WTC11 (cell line): ENCODE measurements around the gene MTSS2. TPM values are rescaled to one million over a fixed set of nuclear protein-coding genes. Genes with fewer than 3 reads are reported as not detected.

Experiments
- ATAC-seq: fragments of 200-7000 bp; cut with Tn5 transposase; 2 replicates; pipeline ENCODE4 v1.10.0; 2021; ENCODE audit warnings: mild to moderate bottlenecking, moderate library complexity
- CTCF ChIA-PET: fragments of 300-600 bp; sonication (Branson Sonifier 250); formaldehyde crosslinking; loops from one replicate; lab custom pipeline; 2021; ENCODE audit warnings: antibody characterized with exemption; lab: Charles Lee
- POLR2A ChIA-PET: fragments of 350-600 bp; sonication (Branson Sonifier 250); formaldehyde crosslinking; loops from one replicate; lab custom pipeline; 2021; ENCODE audit warnings: antibody characterized with exemption; lab: Charles Lee
- DNase-seq: peaks from one replicate; pipeline ENCODE4 v3.0.0; 2021; ENCODE audit warnings: low spot score
- H3K27ac Mint-ChIP-seq: 2 replicates; pipeline ENCODE4 v1.8.0; 2021; ENCODE audit warnings: mixed read lengths
- H3K27me3 Mint-ChIP-seq: 2 replicates; pipeline ENCODE4 v1.8.0; 2021; ENCODE audit warnings: low read depth, mild to moderate bottlenecking, moderate library complexity, mixed read lengths
- H3K36me3 Mint-ChIP-seq: 2 replicates; pipeline ENCODE4 v1.8.0; 2021; ENCODE audit warnings: mixed read lengths
- H3K4me1 Mint-ChIP-seq: 2 replicates; pipeline ENCODE4 v1.8.0; 2022; ENCODE audit warnings: mixed read lengths
- H3K4me3 Mint-ChIP-seq: 2 replicates; pipeline ENCODE4 v1.8.0; 2021; ENCODE audit warnings: mild to moderate bottlenecking, moderate library complexity, mixed read lengths
- H3K9me3 Mint-ChIP-seq: 2 replicates; pipeline ENCODE4 v1.8.0; 2021; ENCODE audit warnings: mixed read lengths
- GABPB1 ChIP-seq: sonication (generic); formaldehyde crosslinking; IDR thresholded peaks from 2 replicates; pipeline ENCODE4 v1.8.1; 2023; ENCODE audit warnings: mild to moderate bottlenecking, missing genetic modification reagents
- GRHL2 ChIP-seq: fragments of 250-450 bp; sonication (Bioruptor Pico); IDR thresholded peaks from 2 replicates; pipeline ENCODE4 v1.8.0; 2022; ENCODE audit warnings: mild to moderate bottlenecking, moderate library complexity; ENCODE audit not compliant: insufficient replicate concordance, severe bottlenecking
- IRF2 ChIP-seq: sonication (generic); formaldehyde crosslinking; IDR thresholded peaks from 2 replicates; pipeline ENCODE4 v1.8.0; 2022; ENCODE audit warnings: low read depth, missing genetic modification reagents, borderline replicate concordance
- JAZF1 ChIP-seq: fragments of 250-450 bp; sonication (Bioruptor Pico); IDR thresholded peaks from 2 replicates; pipeline ENCODE4 v1.9.0; 2021; ENCODE audit warnings: moderate library complexity, mild to moderate bottlenecking, inconsistent platforms
- KAT7 ChIP-seq: sonication (generic); formaldehyde crosslinking; IDR thresholded peaks from 2 replicates; pipeline ENCODE4 v1.8.1; 2023; ENCODE audit warnings: missing genetic modification reagents, mild to moderate bottlenecking, borderline replicate concordance
- MXD4 ChIP-seq: fragments of 250-450 bp; sonication (Bioruptor Pico); IDR thresholded peaks from 2 replicates; pipeline ENCODE4 v1.8.0; 2021; ENCODE audit warnings: mild to moderate bottlenecking, moderate library complexity, borderline replicate concordance
- NFE2L1 ChIP-seq: sonication (generic); formaldehyde crosslinking; IDR thresholded peaks from 2 replicates; pipeline ENCODE4 v1.8.1; 2023; ENCODE audit warnings: missing genetic modification reagents
- OVOL2 ChIP-seq: fragments of 250-450 bp; sonication (Bioruptor Pico); IDR thresholded peaks from 2 replicates; pipeline ENCODE4 v1.9.0; 2021; ENCODE audit warnings: mild to moderate bottlenecking, borderline replicate concordance
- TCF7 ChIP-seq: sonication (generic); formaldehyde crosslinking; IDR thresholded peaks from 2 replicates; pipeline ENCODE4 v1.8.0; 2022; ENCODE audit warnings: mild to moderate bottlenecking, low read depth, missing genetic modification reagents, moderate library complexity
- TEAD1 ChIP-seq: sonication (generic); formaldehyde crosslinking; IDR thresholded peaks from 2 replicates; pipeline ENCODE4 v1.8.0; 2022; ENCODE audit warnings: mild to moderate bottlenecking, missing genetic modification reagents
- TEAD4 ChIP-seq: sonication (generic); formaldehyde crosslinking; IDR thresholded peaks from 2 replicates; pipeline ENCODE4 v1.8.0; 2022; ENCODE audit warnings: mild to moderate bottlenecking, missing genetic modification reagents
- TP53 ChIP-seq: sonication (generic); formaldehyde crosslinking; IDR thresholded peaks from 2 replicates; pipeline ENCODE4 v1.8.1; 2023; ENCODE audit warnings: mild to moderate bottlenecking, missing genetic modification reagents
- ZNF263 ChIP-seq: sonication (generic); formaldehyde crosslinking; IDR thresholded peaks from 2 replicates; pipeline ENCODE4 v1.8.1; 2022; ENCODE audit warnings: low read depth, mild to moderate bottlenecking, moderate library complexity, missing genetic modification reagents
- ZNF317 ChIP-seq: sonication (generic); formaldehyde crosslinking; IDR thresholded peaks from 2 replicates; pipeline ENCODE4 v1.8.1; 2023; ENCODE audit warnings: low read depth, mild to moderate bottlenecking, moderate library complexity, missing genetic modification reagents, borderline replicate concordance
- ZNF396 ChIP-seq: fragments of 250-450 bp; sonication (Bioruptor Pico); IDR thresholded peaks from 2 replicates; pipeline ENCODE4 v1.8.0; 2021; ENCODE audit warnings: mild to moderate bottlenecking, moderate library complexity, borderline replicate concordance
- total RNA-seq: library from RNA; stranded (reverse); gene quantifications from 3 replicates; pipeline ENCODE4 v1.2.3, GENCODE V29; 2021
- TF ChIP-seq, protein P1 (sequence below): sonication (generic); formaldehyde crosslinking; IDR thresholded peaks from 2 replicates; pipeline ENCODE4 v1.8.1; 2023; ENCODE audit warnings: mild to moderate bottlenecking, moderate library complexity, missing genetic modification reagents
- TF ChIP-seq, protein P2 (sequence below): sonication (generic); formaldehyde crosslinking; IDR thresholded peaks from 2 replicates; pipeline ENCODE4 v1.8.1; 2023; ENCODE audit warnings: mild to moderate bottlenecking, missing genetic modification reagents
- TF ChIP-seq, protein P3 (sequence below): sonication (generic); formaldehyde crosslinking; IDR thresholded peaks from 2 replicates; pipeline ENCODE4 v1.8.0; 2023; ENCODE audit warnings: missing genetic modification reagents
- TF ChIP-seq, protein P4 (sequence below): sonication (generic); formaldehyde crosslinking; IDR thresholded peaks from 2 replicates; pipeline ENCODE4 v1.8.1; 2023; ENCODE audit warnings: mild to moderate bottlenecking, missing genetic modification reagents, moderate library complexity
- TF ChIP-seq, protein P5 (sequence below): fragments of 250-450 bp; sonication (Bioruptor Pico); IDR thresholded peaks from 2 replicates; pipeline ENCODE4 v2.1.2; 2022; ENCODE audit warnings: mild to moderate bottlenecking, moderate library complexity
- TF ChIP-seq, protein P6 (sequence below): fragments of 250-450 bp; sonication (Bioruptor Pico); IDR thresholded peaks from 2 replicates; pipeline ENCODE4 v1.9.0; 2021; ENCODE audit warnings: mild to moderate bottlenecking, borderline replicate concordance

Gene MTSS2
- total RNA-seq, 1 experiment from 2014 or later: 28.3 TPM

DNA sequence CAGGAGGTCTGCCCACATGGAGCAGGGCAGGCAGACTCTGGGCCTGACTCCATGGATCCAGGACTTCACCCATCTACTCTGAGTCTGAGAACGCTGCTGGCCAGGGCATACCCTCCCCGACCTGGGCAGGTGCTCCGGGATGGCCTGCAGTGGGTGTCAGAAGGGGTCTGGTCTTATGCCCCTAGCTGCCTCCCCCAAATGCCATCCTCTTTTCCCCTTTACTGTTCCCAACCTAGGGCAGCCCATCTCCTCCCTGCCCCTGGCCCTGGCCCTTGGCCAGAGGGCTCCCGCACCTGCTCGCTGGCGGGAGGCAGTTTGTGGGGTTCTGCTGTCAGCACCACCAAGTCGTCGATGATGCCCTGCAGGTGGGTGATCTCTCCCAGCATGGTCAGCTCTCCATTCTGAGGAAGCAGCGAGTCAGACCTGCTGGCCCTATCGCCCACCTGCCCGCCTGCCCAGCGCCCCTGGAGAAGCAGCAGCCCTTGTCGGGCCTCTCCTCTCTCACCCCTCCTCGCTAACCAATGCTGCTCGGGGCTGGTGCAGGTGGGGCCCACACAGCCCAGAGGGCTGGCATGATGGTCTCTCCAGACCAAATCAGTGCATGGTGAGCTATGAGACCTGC is 8.2 kb downstream of the MTSS2 start:
- H3K9me3 Mint-ChIP-seq: no peaks in the 10 kb centered on the region
- TF ChIP-seq TP53 (CRISPR knock-in tag) (no peak), TEAD4 (CRISPR knock-in tag) (no peak), TCF7 (CRISPR knock-in tag) (no peak), JAZF1 (CRISPR knock-in tag) (no peak), MXD4 (CRISPR knock-in tag) (no peak), OVOL2 (no peak)
- TF ChIP-seq, protein P1, sequence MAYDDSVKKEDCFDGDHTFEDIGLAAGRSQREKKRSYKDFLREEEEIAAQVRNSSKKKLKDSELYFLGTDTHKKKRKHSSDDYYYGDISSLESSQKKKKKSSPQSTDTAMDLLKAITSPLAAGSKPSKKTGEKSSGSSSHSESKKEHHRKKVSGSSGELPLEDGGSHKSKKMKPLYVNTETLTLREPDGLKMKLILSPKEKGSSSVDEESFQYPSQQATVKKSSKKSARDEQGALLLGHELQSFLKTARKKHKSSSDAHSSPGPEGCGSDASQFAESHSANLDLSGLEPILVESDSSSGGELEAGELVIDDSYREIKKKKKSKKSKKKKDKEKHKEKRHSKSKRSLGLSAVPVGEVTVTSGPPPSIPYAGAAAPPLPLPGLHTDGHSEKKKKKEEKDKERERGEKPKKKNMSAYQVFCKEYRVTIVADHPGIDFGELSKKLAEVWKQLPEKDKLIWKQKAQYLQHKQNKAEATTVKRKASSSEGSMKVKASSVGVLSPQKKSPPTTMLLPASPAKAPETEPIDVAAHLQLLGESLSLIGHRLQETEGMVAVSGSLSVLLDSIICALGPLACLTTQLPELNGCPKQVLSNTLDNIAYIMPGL: no peak
- TF ChIP-seq, all 79 proteins: peak for 0
- Mint-ChIP-seq H3K27ac (no peak overlapping the region), H3K4me1 (peaks cover 3% of the 10 kb centered on the region; the same call in 1 of the 2 replicates), H3K4me3 (no peak overlapping the region), H3K27me3 (no peaks in the 10 kb centered on the region), H3K36me3 (peaks cover 4% of the 10 kb centered on the region)
- POLR2A ChIA-PET: no interaction called here
- DNase-seq: no peak
- CTCF ChIA-PET: interaction anchor here (0.7 to 9.8 kb wide), 4 partner anchors 16 to 93 kb away, joined by 3 to 142 read pairs (median 52); no protein-coding TSS in a partner anchor
- ATAC-seq: no peak

DNA sequence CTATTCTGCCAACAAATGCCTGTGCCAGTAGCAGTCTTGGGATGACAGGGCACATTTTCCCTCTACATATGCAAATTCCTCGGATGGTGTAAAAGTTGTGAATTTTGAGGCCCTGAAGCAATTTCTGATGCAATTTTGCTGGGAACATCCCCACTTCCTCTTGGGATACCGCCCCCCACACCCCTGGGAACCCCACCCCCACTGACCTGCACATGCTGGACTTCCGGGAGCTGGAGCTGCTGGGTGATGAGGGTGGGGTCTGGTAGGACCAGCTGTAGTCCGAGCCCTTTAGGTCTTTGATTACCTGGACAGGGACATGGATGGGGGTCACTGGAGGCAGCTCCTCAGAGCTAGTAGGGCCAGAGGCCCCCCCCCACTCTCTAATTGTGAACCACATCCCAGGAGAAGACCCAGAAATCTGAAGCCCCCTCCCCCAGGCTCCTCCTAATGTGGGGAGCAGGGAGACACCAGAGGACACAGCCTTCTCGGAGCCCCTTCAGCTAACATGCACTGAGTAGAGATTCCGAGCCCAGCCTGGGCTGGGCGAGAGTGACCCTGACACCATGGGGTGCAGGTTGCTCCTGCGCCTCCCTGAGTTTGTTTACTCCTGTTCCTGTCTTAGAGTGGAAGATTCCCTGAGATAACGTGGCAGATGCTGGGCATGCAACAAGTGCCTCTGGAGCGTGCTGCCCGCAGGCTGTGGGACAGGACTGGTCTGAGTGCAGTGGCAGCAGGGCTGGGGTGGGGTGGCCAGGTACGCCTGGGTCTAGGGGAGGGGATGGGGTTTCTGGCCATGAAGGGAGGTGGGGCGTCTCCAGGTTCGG is 9.0 kb downstream of the MTSS2 start:
- peaks cover 4% of the 10 kb centered on the region for H3K36me3 Mint-ChIP-seq
- H3K27me3 Mint-ChIP-seq: no peaks in the 10 kb centered on the region
- H3K27ac Mint-ChIP-seq: no peak overlapping the region
- ChIA-PET CTCF (interaction anchor here (0.6 to 9.8 kb wide), 4 partner anchors 61 to 1030 kb away, joined by 4 to 142 read pairs (median 48); no protein-coding TSS in a partner anchor), POLR2A (no interaction called here)
- TF ChIP-seq GRHL2 (CRISPR knock-in tag) (no peak), NFE2L1 (no peak), KAT7 (CRISPR knock-in tag) (no peak), ZNF317 (CRISPR knock-in tag) (no peak), IRF2 (CRISPR knock-in tag) (no peak), TP53 (CRISPR knock-in tag) (no peak), ZNF396 (no peak), ZNF263 (CRISPR knock-in tag) (no peak), TEAD1 (no peak), GABPB1 (no peak)
- TF ChIP-seq, protein P2, sequence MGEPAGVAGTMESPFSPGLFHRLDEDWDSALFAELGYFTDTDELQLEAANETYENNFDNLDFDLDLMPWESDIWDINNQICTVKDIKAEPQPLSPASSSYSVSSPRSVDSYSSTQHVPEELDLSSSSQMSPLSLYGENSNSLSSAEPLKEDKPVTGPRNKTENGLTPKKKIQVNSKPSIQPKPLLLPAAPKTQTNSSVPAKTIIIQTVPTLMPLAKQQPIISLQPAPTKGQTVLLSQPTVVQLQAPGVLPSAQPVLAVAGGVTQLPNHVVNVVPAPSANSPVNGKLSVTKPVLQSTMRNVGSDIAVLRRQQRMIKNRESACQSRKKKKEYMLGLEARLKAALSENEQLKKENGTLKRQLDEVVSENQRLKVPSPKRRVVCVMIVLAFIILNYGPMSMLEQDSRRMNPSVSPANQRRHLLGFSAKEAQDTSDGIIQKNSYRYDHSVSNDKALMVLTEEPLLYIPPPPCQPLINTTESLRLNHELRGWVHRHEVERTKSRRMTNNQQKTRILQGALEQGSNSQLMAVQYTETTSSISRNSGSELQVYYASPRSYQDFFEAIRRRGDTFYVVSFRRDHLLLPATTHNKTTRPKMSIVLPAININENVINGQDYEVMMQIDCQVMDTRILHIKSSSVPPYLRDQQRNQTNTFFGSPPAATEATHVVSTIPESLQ (CRISPR knock-in tag): no peak
- TF ChIP-seq, protein P3, sequence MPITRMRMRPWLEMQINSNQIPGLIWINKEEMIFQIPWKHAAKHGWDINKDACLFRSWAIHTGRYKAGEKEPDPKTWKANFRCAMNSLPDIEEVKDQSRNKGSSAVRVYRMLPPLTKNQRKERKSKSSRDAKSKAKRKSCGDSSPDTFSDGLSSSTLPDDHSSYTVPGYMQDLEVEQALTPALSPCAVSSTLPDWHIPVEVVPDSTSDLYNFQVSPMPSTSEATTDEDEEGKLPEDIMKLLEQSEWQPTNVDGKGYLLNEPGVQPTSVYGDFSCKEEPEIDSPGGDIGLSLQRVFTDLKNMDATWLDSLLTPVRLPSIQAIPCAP (CRISPR knock-in tag): no peak
- TF ChIP-seq, protein P4, sequence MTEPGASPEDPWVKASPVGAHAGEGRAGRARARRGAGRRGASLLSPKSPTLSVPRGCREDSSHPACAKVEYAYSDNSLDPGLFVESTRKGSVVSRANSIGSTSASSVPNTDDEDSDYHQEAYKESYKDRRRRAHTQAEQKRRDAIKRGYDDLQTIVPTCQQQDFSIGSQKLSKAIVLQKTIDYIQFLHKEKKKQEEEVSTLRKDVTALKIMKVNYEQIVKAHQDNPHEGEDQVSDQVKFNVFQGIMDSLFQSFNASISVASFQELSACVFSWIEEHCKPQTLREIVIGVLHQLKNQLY (CRISPR knock-in tag): no peak
- TF ChIP-seq, protein P5, sequence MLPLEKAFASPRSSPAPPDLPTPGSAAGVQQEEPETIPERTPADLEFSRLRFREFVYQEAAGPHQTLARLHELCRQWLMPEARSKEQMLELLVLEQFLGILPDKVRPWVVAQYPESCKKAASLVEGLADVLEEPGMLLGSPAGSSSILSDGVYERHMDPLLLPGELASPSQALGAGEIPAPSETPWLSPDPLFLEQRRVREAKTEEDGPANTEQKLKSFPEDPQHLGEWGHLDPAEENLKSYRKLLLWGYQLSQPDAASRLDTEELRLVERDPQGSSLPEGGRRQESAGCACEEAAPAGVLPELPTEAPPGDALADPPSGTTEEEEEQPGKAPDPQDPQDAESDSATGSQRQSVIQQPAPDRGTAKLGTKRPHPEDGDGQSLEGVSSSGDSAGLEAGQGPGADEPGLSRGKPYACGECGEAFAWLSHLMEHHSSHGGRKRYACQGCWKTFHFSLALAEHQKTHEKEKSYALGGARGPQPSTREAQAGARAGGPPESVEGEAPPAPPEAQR: no peak
- TF ChIP-seq, protein P6, sequence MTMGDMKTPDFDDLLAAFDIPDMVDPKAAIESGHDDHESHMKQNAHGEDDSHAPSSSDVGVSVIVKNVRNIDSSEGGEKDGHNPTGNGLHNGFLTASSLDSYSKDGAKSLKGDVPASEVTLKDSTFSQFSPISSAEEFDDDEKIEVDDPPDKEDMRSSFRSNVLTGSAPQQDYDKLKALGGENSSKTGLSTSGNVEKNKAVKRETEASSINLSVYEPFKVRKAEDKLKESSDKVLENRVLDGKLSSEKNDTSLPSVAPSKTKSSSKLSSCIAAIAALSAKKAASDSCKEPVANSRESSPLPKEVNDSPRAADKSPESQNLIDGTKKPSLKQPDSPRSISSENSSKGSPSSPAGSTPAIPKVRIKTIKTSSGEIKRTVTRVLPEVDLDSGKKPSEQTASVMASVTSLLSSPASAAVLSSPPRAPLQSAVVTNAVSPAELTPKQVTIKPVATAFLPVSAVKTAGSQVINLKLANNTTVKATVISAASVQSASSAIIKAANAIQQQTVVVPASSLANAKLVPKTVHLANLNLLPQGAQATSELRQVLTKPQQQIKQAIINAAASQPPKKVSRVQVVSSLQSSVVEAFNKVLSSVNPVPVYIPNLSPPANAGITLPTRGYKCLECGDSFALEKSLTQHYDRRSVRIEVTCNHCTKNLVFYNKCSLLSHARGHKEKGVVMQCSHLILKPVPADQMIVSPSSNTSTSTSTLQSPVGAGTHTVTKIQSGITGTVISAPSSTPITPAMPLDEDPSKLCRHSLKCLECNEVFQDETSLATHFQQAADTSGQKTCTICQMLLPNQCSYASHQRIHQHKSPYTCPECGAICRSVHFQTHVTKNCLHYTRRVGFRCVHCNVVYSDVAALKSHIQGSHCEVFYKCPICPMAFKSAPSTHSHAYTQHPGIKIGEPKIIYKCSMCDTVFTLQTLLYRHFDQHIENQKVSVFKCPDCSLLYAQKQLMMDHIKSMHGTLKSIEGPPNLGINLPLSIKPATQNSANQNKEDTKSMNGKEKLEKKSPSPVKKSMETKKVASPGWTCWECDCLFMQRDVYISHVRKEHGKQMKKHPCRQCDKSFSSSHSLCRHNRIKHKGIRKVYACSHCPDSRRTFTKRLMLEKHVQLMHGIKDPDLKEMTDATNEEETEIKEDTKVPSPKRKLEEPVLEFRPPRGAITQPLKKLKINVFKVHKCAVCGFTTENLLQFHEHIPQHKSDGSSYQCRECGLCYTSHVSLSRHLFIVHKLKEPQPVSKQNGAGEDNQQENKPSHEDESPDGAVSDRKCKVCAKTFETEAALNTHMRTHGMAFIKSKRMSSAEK (CRISPR knock-in tag): no peak
- DNase-seq: no peak
- peaks cover 3% of the 10 kb centered on the region; the same call in 1 of the 2 replicates for H3K4me1 Mint-ChIP-seq
- ATAC-seq: no peak
- no peak overlapping the region for H3K4me3 Mint-ChIP-seq
- H3K9me3 Mint-ChIP-seq: no peaks in the 10 kb centered on the region
